Fibroblast of pulmonary artery (primary cell): ENCODE results near the gene ADAMTS18.
A peak's percentile ranks its signal among the peaks of the same experiment; 100 is the strongest.
"Not testable (repeated sequence)": the region's sequence is repeated elsewhere in the genome, so short reads cannot be mapped to it uniquely, and the experiment has no call there.

Experiments
- DNase-seq: peaks from one replicate; pipeline ENCODE4 v3.0.0-alpha.2; 2010; ENCODE audit warnings: low read depth
- H3K4me3 ChIP-seq: replicated peaks from 2 replicates; pipeline ENCODE4 v1.5.1; 2011; ENCODE audit warnings: low read depth, mild to moderate bottlenecking, control low read depth, low read length, moderate library complexity
- CTCF ChIP-seq: IDR thresholded peaks from 2 replicates; pipeline ENCODE4 v1.5.1; 2011; ENCODE audit warnings: mild to moderate bottlenecking, control low read depth, low read length, inconsistent platforms; ENCODE audit errors: missing control alignments

ADAMTS18 gene

DNA sequence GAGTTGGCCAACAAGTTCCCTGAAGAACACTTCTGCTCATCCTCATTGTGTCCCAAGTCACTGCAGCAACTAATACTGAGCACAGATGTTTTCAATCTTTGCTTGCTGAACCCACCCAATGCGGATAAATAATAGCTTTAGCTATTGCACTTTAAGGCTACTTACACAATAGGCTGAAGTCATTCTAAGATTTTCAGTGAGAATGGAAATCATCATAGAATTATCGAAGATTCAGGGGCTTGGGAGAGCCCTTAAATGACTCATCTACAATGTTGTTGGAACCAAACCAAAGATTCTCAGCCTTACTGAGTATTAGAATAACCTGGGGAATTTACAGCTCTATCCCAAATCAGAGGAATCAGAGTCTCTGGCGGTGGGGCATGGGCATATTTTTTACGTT is 184.4 kb downstream of the ADAMTS18 start:
- H3K4me3 ChIP-seq = no peak overlapping the region
- no peak for TF ChIP-seq CTCF
- DNase-seq = peak; percentile 54

GRCh38 chr16:77246150-77246549 is 188.7 kb downstream of the ADAMTS18 start:
- H3K4me3 ChIP-seq = no peak overlapping the region
- TF ChIP-seq CTCF = no peak
- DNase-seq = no peak

GRCh38 chr16:77242471-77242870 is 192.4 kb downstream of the ADAMTS18 start:
- not testable (repeated sequence) for H3K4me3 ChIP-seq, DNase-seq

DNA sequence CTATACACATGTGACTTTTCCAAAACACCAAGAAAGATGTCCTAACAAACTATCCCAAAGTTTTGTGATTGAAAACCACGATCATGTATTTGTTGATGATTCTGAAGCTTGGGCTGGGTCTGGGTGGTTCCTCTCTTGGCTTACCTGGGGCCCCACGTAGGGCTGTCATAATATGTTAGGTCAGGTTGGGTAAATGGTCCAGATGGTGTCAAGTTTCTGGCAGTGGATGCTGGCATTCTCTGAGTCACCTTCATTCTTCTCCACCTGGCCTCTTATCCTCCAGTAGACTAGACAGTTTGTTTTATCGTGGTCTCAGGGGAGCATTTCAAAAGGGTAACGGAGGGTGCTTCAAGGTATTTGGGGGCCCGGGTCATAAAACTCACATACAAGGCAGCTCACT is 196.2 kb downstream of the ADAMTS18 start:
- no peak for TF ChIP-seq CTCF
- no peak overlapping the region for H3K4me3 ChIP-seq
- DNase-seq = no peak

DNA sequence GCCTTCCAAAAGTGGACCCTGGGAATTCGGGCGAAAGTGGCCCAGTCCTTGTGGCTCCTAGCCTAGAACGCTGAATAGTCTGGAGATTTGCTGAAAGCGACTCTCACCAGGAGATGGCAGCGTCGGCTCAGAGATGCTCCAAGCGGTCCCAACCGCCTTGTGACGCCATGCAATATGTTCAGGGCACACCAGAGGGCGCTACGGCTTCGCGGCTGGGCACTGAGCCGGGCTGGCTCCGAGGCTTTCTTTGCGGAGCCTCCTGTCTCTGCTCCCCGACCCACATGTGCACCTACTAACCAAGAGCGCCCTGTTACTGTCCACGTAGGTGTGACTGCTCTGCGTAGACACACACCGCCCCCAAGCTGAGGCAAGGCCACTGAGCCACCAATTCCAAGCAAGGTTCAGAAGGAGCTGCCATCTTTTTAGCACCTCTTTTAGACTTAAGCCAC is 198.7 kb downstream of the ADAMTS18 start:
- TF ChIP-seq CTCF = no peak
- DNase-seq = peak; percentile 84
- H3K4me3 ChIP-seq = no peak overlapping the region

GRCh38 chr16:77234611-77235010 is 200.2 kb downstream of the ADAMTS18 start:
- TF ChIP-seq CTCF = no peak
- no peak for DNase-seq
- H3K4me3 ChIP-seq = no peak overlapping the region

DNA sequence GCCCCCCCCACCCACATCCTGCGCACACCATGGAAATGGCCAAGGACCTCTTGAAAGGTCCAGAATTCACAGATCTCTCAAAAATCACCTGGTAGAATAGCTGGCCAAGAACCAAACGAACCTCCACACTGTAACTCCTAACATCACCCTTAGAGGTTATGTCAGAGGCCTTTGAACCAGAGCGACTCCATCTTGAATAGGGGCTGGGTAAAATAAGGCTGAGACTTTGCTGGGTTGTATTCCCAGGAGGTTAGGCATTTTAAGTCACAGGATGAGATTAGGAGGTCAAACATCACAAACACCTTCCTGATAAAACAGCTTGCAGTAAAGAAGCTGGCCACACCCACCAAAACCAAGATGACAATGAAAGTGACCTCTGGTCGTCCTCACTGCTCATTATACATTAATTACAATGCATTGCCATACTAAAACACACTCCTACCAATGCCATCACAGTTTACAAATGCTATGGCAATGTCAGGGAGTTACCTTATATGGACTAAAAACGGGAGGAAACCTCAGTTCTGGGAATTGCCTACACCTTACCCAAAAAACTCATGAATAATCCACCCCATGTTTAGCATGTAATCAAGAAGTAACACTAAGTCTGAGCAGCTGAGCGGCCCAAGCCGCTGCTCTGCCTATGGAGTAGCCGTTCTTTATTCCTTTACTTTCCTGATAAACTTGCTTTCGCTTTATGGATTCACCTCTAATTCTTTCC is 200.9 kb downstream of the ADAMTS18 start:
- no peak for DNase-seq
- TF ChIP-seq CTCF = no peak

More for the DNA sequence above, 200.9 kb downstream of the ADAMTS18 start:
- no peak overlapping the region for H3K4me3 ChIP-seq
